H9 (cell line): ENCODE data around the gene DBNDD2. TPM values are rescaled to one million over a fixed set of nuclear protein-coding genes. Genes with fewer than 3 reads are reported as not detected.

Experiments
- DNase-seq: peaks from one replicate; pipeline ENCODE4 v3.0.0-alpha.2; 2017
- H2AFZ ChIP-seq: one replicate; pipeline ENCODE4 v1.6.1; 2013; ENCODE audit warnings: mild to moderate bottlenecking, low read length, control low read depth, moderate library complexity
- H2AK5ac ChIP-seq: 2 replicates; pipeline ENCODE4 v1.6.1; 2013; ENCODE audit warnings: low read length, control low read depth, mixed read lengths; ENCODE audit not compliant: insufficient read length
- H2BK120ac ChIP-seq: one replicate; pipeline ENCODE4 v1.6.1; 2013; ENCODE audit warnings: low read depth, mild to moderate bottlenecking, low read length, control low read depth, inconsistent platforms; ENCODE audit not compliant: poor library complexity, severe bottlenecking
- H2BK12ac ChIP-seq: 2 replicates; pipeline ENCODE4 v1.6.1; 2013; ENCODE audit warnings: low read length, control low read depth, mixed read lengths, low read depth; ENCODE audit not compliant: insufficient read length
- H2BK15ac ChIP-seq: 2 replicates; pipeline ENCODE4 v1.6.1; 2013; ENCODE audit warnings: low read depth, low read length, control low read depth
- H2BK20ac ChIP-seq: one replicate; pipeline ENCODE4 v1.6.1; 2013; ENCODE audit warnings: low read depth, mild to moderate bottlenecking, low read length, control low read depth, inconsistent platforms; ENCODE audit not compliant: poor library complexity, severe bottlenecking
- H2BK5ac ChIP-seq: 2 replicates; pipeline ENCODE4 v1.6.1; 2013; ENCODE audit warnings: low read length, control low read depth, mixed read lengths; ENCODE audit not compliant: insufficient read length
- H3K14ac ChIP-seq: 2 replicates; pipeline ENCODE4 v1.6.1; 2013; ENCODE audit warnings: low read length, control low read depth; ENCODE audit not compliant: insufficient read depth
- H3K18ac ChIP-seq: 2 replicates; pipeline ENCODE4 v1.6.1; 2013; ENCODE audit warnings: low read depth, mild to moderate bottlenecking, mixed read lengths, low read length, control low read depth; ENCODE audit not compliant: insufficient read length
- H3K23ac ChIP-seq: 2 replicates; pipeline ENCODE4 v1.6.1; 2013; ENCODE audit warnings: low read length, control low read depth, mixed read lengths, low read depth; ENCODE audit not compliant: insufficient read length
- H3K23me2 ChIP-seq: 2 replicates; pipeline ENCODE4 v1.6.1; 2013; ENCODE audit warnings: low read depth, mild to moderate bottlenecking, mixed read lengths, low read length, control low read depth; ENCODE audit not compliant: insufficient read length, poor library complexity, severe bottlenecking
- H3K27ac ChIP-seq: 2 replicates; pipeline ENCODE4 v1.5.1; 2013; ENCODE audit warnings: low read length, control low read depth, mixed read lengths, low read depth; ENCODE audit not compliant: insufficient read length
- H3K27me3 ChIP-seq: 2 replicates; pipeline ENCODE4 v1.6.1; 2013; ENCODE audit warnings: low read length, control low read depth, inconsistent platforms; ENCODE audit not compliant: insufficient read depth
- H3K4ac ChIP-seq: 2 replicates; pipeline ENCODE4 v1.6.1; 2013; ENCODE audit warnings: low read depth, mild to moderate bottlenecking, control low read depth, inconsistent platforms, low read length, moderate library complexity
- H3K4me1 ChIP-seq: 2 replicates; pipeline ENCODE4 v1.6.1; 2013; ENCODE audit warnings: low read length, control low read depth, inconsistent platforms; ENCODE audit not compliant: insufficient read depth
- H3K4me2 ChIP-seq: 2 replicates; pipeline ENCODE4 v1.6.1; 2013; ENCODE audit warnings: low read length, control low read depth, mixed read lengths; ENCODE audit not compliant: insufficient read length, insufficient read depth
- H3K56ac ChIP-seq: 2 replicates; pipeline ENCODE4 v1.6.1; 2013; ENCODE audit warnings: low read depth, mild to moderate bottlenecking, mixed read lengths, low read length, control low read depth; ENCODE audit not compliant: insufficient read length
- H3K79me1 ChIP-seq: 2 replicates; pipeline ENCODE4 v1.6.1; 2013; ENCODE audit warnings: low read depth, mild to moderate bottlenecking, moderate library complexity, low read length, control low read depth, inconsistent platforms; ENCODE audit not compliant: insufficient read depth, poor library complexity, severe bottlenecking
- H3K79me2 ChIP-seq: 2 replicates; pipeline ENCODE4 v1.6.1; 2013; ENCODE audit warnings: low read length, control low read depth, inconsistent platforms; ENCODE audit not compliant: insufficient read depth
- H3K9ac ChIP-seq: 2 replicates; pipeline ENCODE4 v1.6.1; 2013; ENCODE audit warnings: low read length, control low read depth, mixed read lengths; ENCODE audit not compliant: insufficient read length; ENCODE audit errors: extremely low read depth
- H3K9me3 ChIP-seq: one replicate; pipeline ENCODE4 v1.6.1; 2013; ENCODE audit warnings: low read depth, low read length, inconsistent platforms; ENCODE audit not compliant: control insufficient read depth
- H3T11ph ChIP-seq: one replicate; pipeline ENCODE4 v1.6.1; 2013; ENCODE audit warnings: mild to moderate bottlenecking, low read length, control low read depth, inconsistent platforms
- H4K20me1 ChIP-seq: one replicate; pipeline ENCODE4 v1.6.1; 2013; ENCODE audit not compliant: control insufficient read depth, insufficient read length, insufficient read depth
- H4K5ac ChIP-seq: 2 replicates; pipeline ENCODE4 v1.6.1; 2013; ENCODE audit warnings: low read depth, mild to moderate bottlenecking, mixed read lengths, low read length, control low read depth; ENCODE audit not compliant: insufficient read length
- H4K8ac ChIP-seq: replicated peaks from 2 replicates; pipeline ENCODE4 v1.6.1; 2013; ENCODE audit warnings: low read length, control low read depth, mixed read lengths, low read depth; ENCODE audit not compliant: insufficient read length
- H4K91ac ChIP-seq: 2 replicates; pipeline ENCODE4 v1.6.1; 2013; ENCODE audit warnings: low read depth, mild to moderate bottlenecking, moderate library complexity, mixed read lengths, low read length, control low read depth; ENCODE audit not compliant: insufficient read length
- H3K27ac Mint-ChIP-seq, 3 experiments: 2 replicates in 2 of 3; 3 replicates in 1 of 3; pipeline ENCODE4 v1.8.0; 2020 to 2021; ENCODE audit warnings: mixed read lengths in 3 of 3, mild to moderate bottlenecking in 1 of 3, moderate library complexity in 1 of 3
- H3K27me3 Mint-ChIP-seq: 2 replicates; pipeline ENCODE4 v1.8.0; 2021; ENCODE audit warnings: low read depth, mild to moderate bottlenecking, moderate library complexity, mixed read lengths
- H3K36me3 Mint-ChIP-seq, 3 experiments: 2 replicates in 2 of 3; 3 replicates in 1 of 3; pipeline ENCODE4 v1.8.0; 2020 to 2021; ENCODE audit warnings: low read depth in 3 of 3, mixed read lengths in 3 of 3; ENCODE audit not compliant: insufficient read depth in 1 of 3
- H3K4me1 Mint-ChIP-seq, 2 experiments: 2 replicates each; pipeline ENCODE4 v1.8.0; 2020; ENCODE audit warnings: mixed read lengths in 2 of 2
- H3K4me3 Mint-ChIP-seq, 2 experiments: 2 replicates in 1 of 2; 3 replicates in 1 of 2; pipeline ENCODE4 v1.8.0; 2020 to 2021; ENCODE audit warnings: mild to moderate bottlenecking in 2 of 2, mixed read lengths in 2 of 2, moderate library complexity in 1 of 2
- H3K9me3 Mint-ChIP-seq, 2 experiments: 2 replicates in 1 of 2; 3 replicates in 1 of 2; pipeline ENCODE4 v1.8.0; 2020; ENCODE audit warnings: mild to moderate bottlenecking in 2 of 2, mixed read lengths in 2 of 2, moderate library complexity in 1 of 2
- CTCF ChIP-seq: fragments of 200-600 bp; sonication (generic); conservative IDR thresholded peaks from 3 replicates; pipeline ENCODE4 v1.8.0; 2021; ENCODE audit warnings: antibody characterized with exemption, mild to moderate bottlenecking
- total RNA-seq: library from RNA; stranded (reverse); gene quantifications from 2 replicates; pipeline ENCODE4 v1.2.1, GENCODE V29; 2021

Gene DBNDD2
- total RNA-seq, 1 experiment from 2014 or later, result 39.1 TPM

GRCh38 chr20:45444050-45444449 is 36.0 kb downstream of the DBNDD2 start:
- no peaks in the 10 kb centered on the region; the same call in 1 of the 2 replicates for H3K4me1 ChIP-seq
- H3K23me2 ChIP-seq, result no peaks in the 10 kb centered on the region
- H3K79me1 ChIP-seq, result no peaks in the 10 kb centered on the region
- no peak overlapping the region for H2BK120ac ChIP-seq
- H3K36me3 Mint-ChIP-seq, result no peaks in the 10 kb centered on the region
- peaks cover 26 to 34% of the 10 kb centered on the region in 2 experiments for H3K4me1 Mint-ChIP-seq
- H3K4ac ChIP-seq, result no peak overlapping the region
- H3K9me3 Mint-ChIP-seq, result no peaks in the 10 kb centered on the region; a peak in 1 of 5 replicates
- no peak overlapping the region for H2BK12ac ChIP-seq
- H3K27ac Mint-ChIP-seq, result no peak overlapping the region; a peak in 1 of 7 replicates
- H2BK15ac ChIP-seq, result no peak overlapping the region; the same call in 1 of the 2 replicates
- no peak overlapping the region for H4K8ac ChIP-seq
- no peak overlapping the region for H2BK20ac ChIP-seq
- DNase-seq, result no peak
- no peaks in the 10 kb centered on the region for H4K20me1 ChIP-seq
- no peak overlapping the region for H3K9ac ChIP-seq
- TF ChIP-seq CTCF, result no peak
- no peak overlapping the region for H3K18ac ChIP-seq
- H4K91ac ChIP-seq, result no peak overlapping the region
- no peak overlapping the region for H4K5ac ChIP-seq
- no peak overlapping the region for H3K56ac ChIP-seq
- H3K79me2 ChIP-seq, result no peaks in the 10 kb centered on the region
- H3T11ph ChIP-seq, result no peak overlapping the region
- H3K4me2 ChIP-seq, result no peak overlapping the region
- H3K27me3 ChIP-seq, result no peaks in the 10 kb centered on the region
- H3K4me3 Mint-ChIP-seq, result no peak overlapping the region
- no peaks in the 10 kb centered on the region for H3K9me3 ChIP-seq
- no peak overlapping the region for H3K23ac ChIP-seq
- peaks cover 6% of the 10 kb centered on the region; the same call in 1 of the 2 replicates for H3K27me3 Mint-ChIP-seq
- H2AFZ ChIP-seq, result no peak overlapping the region
- H3K14ac ChIP-seq, result no peak overlapping the region
- H3K27ac ChIP-seq, result no peak overlapping the region
- no peak overlapping the region for H2BK5ac ChIP-seq
- no peak overlapping the region for H2AK5ac ChIP-seq
